K562 (cell line): ENCODE data around the gene UROD. TPM values are rescaled to one million over a fixed set of nuclear protein-coding genes. Genes with fewer than 3 reads are reported as not detected.
A peak's percentile ranks its signal among the peaks of the same experiment; 100 is the strongest.

Experiments used
- EHMT2 ChIP-seq: fragments of 450-650 bp; IDR thresholded peaks from 2 replicates; pipeline ENCODE4 v1.6.1; 2018; ENCODE audit warnings: antibody characterized with exemption
- ELF1 ChIP-seq: fragments of 200-800 bp; sonication (Bioruptor generic); IDR thresholded peaks from 2 replicates; pipeline ENCODE4 v1.6.1; 2016; ENCODE audit warnings: missing genetic modification characterization, missing compliant biosample characterization
- GABPB2 ChIP-seq: fragments of 250-450 bp; sonication (Bioruptor Pico); conservative IDR thresholded peaks from 2 replicates; pipeline ENCODE4 v1.5.1; 2021; ENCODE audit warnings: mild to moderate bottlenecking
- HBP1 ChIP-seq: fragments of 450-650 bp; formaldehyde crosslinking; IDR thresholded peaks from 2 replicates; pipeline ENCODE4 v1.4.0; 2022; ENCODE audit warnings: missing genetic modification characterization
- JUND ChIP-seq, 2 experiments: IDR thresholded peaks; 2 replicates in 1 of 2; 3 replicates in 1 of 2; pipeline ENCODE4 v1.6.1; 2011; ENCODE audit warnings: borderline replicate concordance in 2 of 2, low read depth in 2 of 2, low read length in 2 of 2, improper control_type of control experiment in 1 of 2, missing biosample characterization in 1 of 2, missing genetic modification characterization in 1 of 2, missing genetic modification reagents in 1 of 2
- NEUROD1 ChIP-seq: fragments of 150-350 bp; IDR thresholded peaks from 2 replicates; pipeline ENCODE4 v1.6.1; 2014; ENCODE audit warnings: borderline replicate concordance, low read length, low read depth; ENCODE audit not compliant: partially characterized antibody
- RAD51 ChIP-seq: fragments of 450-650 bp; IDR thresholded peaks from 2 replicates; pipeline ENCODE4 v1.7.1; 2016; ENCODE audit warnings: low read depth, mild to moderate bottlenecking, borderline replicate concordance
- TBL1XR1 ChIP-seq, 2 experiments: IDR thresholded peaks; 2 replicates each; pipeline ENCODE4 v1.6.1; 2012; ENCODE audit warnings: improper control_type of control experiment in 2 of 2, low read length in 2 of 2, mild to moderate bottlenecking in 1 of 2
- YY1 ChIP-seq, 3 experiments: IDR thresholded peaks; 2 replicates each; pipeline ENCODE4 v1.6.1; 2011; ENCODE audit warnings: low read length in 2 of 3, mild to moderate bottlenecking in 2 of 3, moderate library complexity in 2 of 3, borderline replicate concordance in 1 of 3, control low read depth in 1 of 3, low read depth in 1 of 3; ENCODE audit not compliant: insufficient read depth in 3 of 3, insufficient replicate concordance in 2 of 3, control insufficient read depth in 1 of 3, insufficient read length in 1 of 3; ENCODE audit errors: extremely low read depth in 1 of 3
- ZC3H4 ChIP-seq: sonication (generic); formaldehyde crosslinking; IDR thresholded peaks from 2 replicates; pipeline ENCODE4 v1.9.0; 2021; ENCODE audit warnings: missing genetic modification reagents, borderline replicate concordance
- ZNF212 ChIP-seq: fragments of 450-650 bp; formaldehyde crosslinking; IDR thresholded peaks from 2 replicates; pipeline ENCODE4 v1.4.0; 2020; ENCODE audit warnings: mild to moderate bottlenecking
- ZNF3 ChIP-seq: fragments of 250-450 bp; sonication (Bioruptor Pico); IDR thresholded peaks from 2 replicates; pipeline ENCODE4 v1.5.0; 2021; ENCODE audit warnings: mild to moderate bottlenecking, moderate library complexity
- ZNF589 ChIP-seq: fragments of 200-800 bp; sonication (Bioruptor generic); IDR thresholded peaks from 2 replicates; pipeline ENCODE4 v1.6.1; 2016; ENCODE audit warnings: low read depth, missing genetic modification characterization, missing compliant biosample characterization
- ZNF740 ChIP-seq, 3 experiments: fragments of 200-800 bp in 1 of 3; sonication (Bioruptor generic) in 1 of 3; sonication (generic) in 1 of 3; formaldehyde crosslinking in 1 of 3; IDR thresholded peaks; 2 replicates each; pipeline versions ENCODE4 v1.6.1 to v1.8.0; 2016 to 2022; ENCODE audit warnings: mild to moderate bottlenecking in 2 of 3, missing compliant biosample characterization in 2 of 3, missing genetic modification characterization in 2 of 3, missing genetic modification reagents in 1 of 3
- polyA plus RNA-seq, 8 experiments: library from polyadenylated mRNA; depleted of rRNA in 4 of 8; stranded (reverse) in 5 of 8; unstranded in 3 of 8; fragments of >200 nt; fragmentation: Nextera tagmentation in 2 of 8; fragmentation: Illumina TruSeq in 1 of 8; extraction: Ambion mirVana in 2 of 8; extraction: Trizol in 1 of 8; gene quantifications; 2 replicates each; pipeline versions ENCODE4 v1.2.1 to v1.2.3, GENCODE V29; 2011 to 2014; ENCODE audit warnings: inconsistent platforms in 1 of 8, missing spikeins in 1 of 8
- total RNA-seq, 7 experiments: library from RNA; depleted of rRNA in 6 of 7; stranded (reverse); fragments of >200 nt in 6 of 7; fragmentation: Illumina TruSeq in 2 of 7; extraction: Trizol in 2 of 7; gene quantifications; 2 replicates each; pipeline versions ENCODE4 v1.2.1 to v1.2.3, GENCODE V29; 2011 to 2021; ENCODE audit warnings: low replicate concordance in 1 of 7
- TF ChIP-seq, protein P1 (sequence below): sonication (generic); formaldehyde crosslinking; IDR thresholded peaks from 2 replicates; pipeline ENCODE4 v1.8.1; 2022; ENCODE audit warnings: missing genetic modification reagents
- TF ChIP-seq, protein P2 (sequence below): fragments of 250-450 bp; sonication (Bioruptor Pico); IDR thresholded peaks from 2 replicates; pipeline ENCODE4 v1.8.0; 2022; ENCODE audit warnings: moderate library complexity, mild to moderate bottlenecking, inconsistent platforms
- TF ChIP-seq, protein P3 (sequence below): sonication (generic); formaldehyde crosslinking; IDR thresholded peaks from 2 replicates; pipeline ENCODE4 v1.9.0; 2022; ENCODE audit warnings: mild to moderate bottlenecking, missing genetic modification reagents

UROD gene
- total and polyA plus RNA-seq, 9 of the 15 experiments (the other 6 are each of a cell fraction or from before 2014, with no cell fraction given): 533 to 2,933 (median 1,100) TPM

- TF ChIP-seq RAD51: no peak
- TF ChIP-seq ZC3H4 (CRISPR knock-in tag): no peak
- TF ChIP-seq, protein P1, sequence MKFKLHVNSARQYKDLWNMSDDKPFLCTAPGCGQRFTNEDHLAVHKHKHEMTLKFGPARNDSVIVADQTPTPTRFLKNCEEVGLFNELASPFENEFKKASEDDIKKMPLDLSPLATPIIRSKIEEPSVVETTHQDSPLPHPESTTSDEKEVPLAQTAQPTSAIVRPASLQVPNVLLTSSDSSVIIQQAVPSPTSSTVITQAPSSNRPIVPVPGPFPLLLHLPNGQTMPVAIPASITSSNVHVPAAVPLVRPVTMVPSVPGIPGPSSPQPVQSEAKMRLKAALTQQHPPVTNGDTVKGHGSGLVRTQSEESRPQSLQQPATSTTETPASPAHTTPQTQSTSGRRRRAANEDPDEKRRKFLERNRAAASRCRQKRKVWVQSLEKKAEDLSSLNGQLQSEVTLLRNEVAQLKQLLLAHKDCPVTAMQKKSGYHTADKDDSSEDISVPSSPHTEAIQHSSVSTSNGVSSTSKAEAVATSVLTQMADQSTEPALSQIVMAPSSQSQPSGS: no peak
- TF ChIP-seq YY1 (IDR thresholded peaks at IDR 0.05; ENCODE audit: borderline replicate concordance in 1 of 3, control insufficient read depth in 1 of 3, extremely low read depth in 1 of 3, insufficient read depth in 3 of 3, insufficient read length in 1 of 3, insufficient replicate concordance in 2 of 3, low read depth in 1 of 3, low read length in 2 of 3): peak in 2 of 3 experiments; percentile 33 to 72
- peak; percentile 46; the same call in 1 of the 2 replicates for TF ChIP-seq JUND (IDR thresholded peaks at IDR 0.05; ENCODE audit: borderline replicate concordance, low read depth, low read length)
- TF ChIP-seq JUND (tag; IDR thresholded peaks at IDR 0.05; ENCODE audit: borderline replicate concordance, low read depth, low read length): 0 out of 3 replicates have a peak, but pooled peaks have one; percentile 17
- TF ChIP-seq ELF1 (tag): no peak
- TF ChIP-seq, protein P2, sequence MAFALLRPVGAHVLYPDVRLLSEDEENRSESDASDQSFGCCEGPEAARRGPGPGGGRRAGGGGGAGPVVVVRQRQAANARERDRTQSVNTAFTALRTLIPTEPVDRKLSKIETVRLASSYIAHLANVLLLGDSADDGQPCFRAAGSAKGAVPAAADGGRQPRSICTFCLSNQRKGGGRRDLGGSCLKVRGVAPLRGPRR: no peak
- TF ChIP-seq, protein P3, sequence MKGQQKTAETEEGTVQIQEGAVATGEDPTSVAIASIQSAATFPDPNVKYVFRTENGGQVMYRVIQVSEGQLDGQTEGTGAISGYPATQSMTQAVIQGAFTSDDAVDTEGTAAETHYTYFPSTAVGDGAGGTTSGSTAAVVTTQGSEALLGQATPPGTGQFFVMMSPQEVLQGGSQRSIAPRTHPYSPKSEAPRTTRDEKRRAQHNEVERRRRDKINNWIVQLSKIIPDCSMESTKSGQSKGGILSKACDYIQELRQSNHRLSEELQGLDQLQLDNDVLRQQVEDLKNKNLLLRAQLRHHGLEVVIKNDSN (CRISPR knock-in tag): no peak
- no peak for TF ChIP-seq ZNF3 (CRISPR knock-in tag)
- 0 out of 2 replicates have a peak, but pooled peaks have one; percentile 10 for TF ChIP-seq ZNF740 (CRISPR knock-in tag; IDR thresholded peaks at IDR 0.05)
- TF ChIP-seq ZNF740 (tag; IDR thresholded peaks at IDR 0.05): no peak
- TF ChIP-seq HBP1 (CRISPR knock-in tag): no peak
- no peak for TF ChIP-seq GABPB2 (CRISPR knock-in tag)
- no peak for TF ChIP-seq ZNF589 (CRISPR knock-in tag)
- TF ChIP-seq TBL1XR1 (IDR thresholded peaks at IDR 0.05; ENCODE audit: low read length in 2 of 2): no peak
- no peak for TF ChIP-seq EHMT2
- no peak for TF ChIP-seq ZNF212 (CRISPR knock-in tag)
- TF ChIP-seq NEUROD1: no peak
Measured at GRCh38 chr1:45018599-45019230, 6.7 kb downstream of the UROD start (continued).
